ENCODE measurements around the gene TEPSIN.

- no peak for TF ChIP-seq CTCF (IDR thresholded peaks at IDR 0.05)
- no peak for TF ChIP-seq POLR2A (IDR thresholded peaks at IDR 0.05)
Measured at GRCh38 chr17:81229666-81229920, 9.3 kb downstream of the TEPSIN start.
